LNCaP clone FGC (cell line): Measurements from ENCODE around the gene FMNL3.
"Not testable (repeated sequence)": the region's sequence is repeated elsewhere in the genome, so short reads cannot be mapped to it uniquely, and the experiment has no call there.

Experiments
- DNase-seq: peaks from one replicate; pipeline ENCODE4 v3.0.0-alpha.2; 2011; ENCODE audit warnings: low read depth
- H3K4me3 ChIP-seq: 2 replicates; pipeline ENCODE4 v1.5.1; 2011; ENCODE audit warnings: mild to moderate bottlenecking, low read depth, low read length, control low read depth
- TF ChIP-seq, protein P1 (sequence below): IDR thresholded peaks from 2 replicates; pipeline ENCODE4 v1.5.1; 2012; ENCODE audit warnings: mild to moderate bottlenecking; ENCODE audit not compliant: control insufficient read depth, insufficient read depth; ENCODE audit errors: extremely low read depth

Gene FMNL3

DNA sequence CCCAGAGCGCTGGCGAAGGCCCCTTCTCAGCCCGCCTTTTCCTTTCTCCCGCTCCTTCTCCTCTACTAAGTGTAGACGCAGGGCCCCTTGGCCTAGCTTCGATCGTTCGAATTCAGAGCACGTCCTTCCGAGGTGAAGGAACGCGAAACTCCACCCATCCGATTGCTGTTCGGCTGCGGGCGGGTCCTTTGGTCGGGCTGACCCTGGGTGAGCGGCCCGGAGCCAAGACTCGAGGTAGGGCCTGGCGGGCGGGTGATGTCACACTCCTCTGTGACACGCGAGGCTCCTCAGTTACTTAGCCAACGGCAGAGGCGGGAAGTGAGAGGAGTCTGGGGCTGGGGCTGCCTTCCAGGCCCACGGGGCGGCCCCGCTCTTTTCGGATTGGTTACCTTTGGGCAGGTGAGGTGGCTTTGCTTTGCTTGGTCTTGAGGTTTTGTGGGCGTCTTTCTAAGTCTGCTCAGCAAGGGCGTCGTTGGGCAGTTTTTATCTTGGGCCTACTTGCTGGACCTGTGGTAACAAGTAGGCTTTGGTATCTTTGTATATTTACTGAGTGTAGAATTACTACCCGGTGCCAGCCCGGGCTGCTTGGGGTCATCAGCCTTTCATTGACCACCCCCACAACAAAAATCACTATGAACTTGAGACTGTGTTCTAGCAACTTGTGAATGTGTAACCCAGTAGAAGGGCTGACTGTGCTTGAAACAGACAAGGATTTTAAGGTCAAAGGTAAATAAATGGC lies 34.8 kb upstream of the FMNL3 start:
- TF ChIP-seq, protein P1, sequence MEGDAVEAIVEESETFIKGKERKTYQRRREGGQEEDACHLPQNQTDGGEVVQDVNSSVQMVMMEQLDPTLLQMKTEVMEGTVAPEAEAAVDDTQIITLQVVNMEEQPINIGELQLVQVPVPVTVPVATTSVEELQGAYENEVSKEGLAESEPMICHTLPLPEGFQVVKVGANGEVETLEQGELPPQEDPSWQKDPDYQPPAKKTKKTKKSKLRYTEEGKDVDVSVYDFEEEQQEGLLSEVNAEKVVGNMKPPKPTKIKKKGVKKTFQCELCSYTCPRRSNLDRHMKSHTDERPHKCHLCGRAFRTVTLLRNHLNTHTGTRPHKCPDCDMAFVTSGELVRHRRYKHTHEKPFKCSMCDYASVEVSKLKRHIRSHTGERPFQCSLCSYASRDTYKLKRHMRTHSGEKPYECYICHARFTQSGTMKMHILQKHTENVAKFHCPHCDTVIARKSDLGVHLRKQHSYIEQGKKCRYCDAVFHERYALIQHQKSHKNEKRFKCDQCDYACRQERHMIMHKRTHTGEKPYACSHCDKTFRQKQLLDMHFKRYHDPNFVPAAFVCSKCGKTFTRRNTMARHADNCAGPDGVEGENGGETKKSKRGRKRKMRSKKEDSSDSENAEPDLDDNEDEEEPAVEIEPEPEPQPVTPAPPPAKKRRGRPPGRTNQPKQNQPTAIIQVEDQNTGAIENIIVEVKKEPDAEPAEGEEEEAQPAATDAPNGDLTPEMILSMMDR: no peak
- peak; percentile 71 for DNase-seq
- peak overlapping the region; percentile 89 for H3K4me3 ChIP-seq

DNA sequence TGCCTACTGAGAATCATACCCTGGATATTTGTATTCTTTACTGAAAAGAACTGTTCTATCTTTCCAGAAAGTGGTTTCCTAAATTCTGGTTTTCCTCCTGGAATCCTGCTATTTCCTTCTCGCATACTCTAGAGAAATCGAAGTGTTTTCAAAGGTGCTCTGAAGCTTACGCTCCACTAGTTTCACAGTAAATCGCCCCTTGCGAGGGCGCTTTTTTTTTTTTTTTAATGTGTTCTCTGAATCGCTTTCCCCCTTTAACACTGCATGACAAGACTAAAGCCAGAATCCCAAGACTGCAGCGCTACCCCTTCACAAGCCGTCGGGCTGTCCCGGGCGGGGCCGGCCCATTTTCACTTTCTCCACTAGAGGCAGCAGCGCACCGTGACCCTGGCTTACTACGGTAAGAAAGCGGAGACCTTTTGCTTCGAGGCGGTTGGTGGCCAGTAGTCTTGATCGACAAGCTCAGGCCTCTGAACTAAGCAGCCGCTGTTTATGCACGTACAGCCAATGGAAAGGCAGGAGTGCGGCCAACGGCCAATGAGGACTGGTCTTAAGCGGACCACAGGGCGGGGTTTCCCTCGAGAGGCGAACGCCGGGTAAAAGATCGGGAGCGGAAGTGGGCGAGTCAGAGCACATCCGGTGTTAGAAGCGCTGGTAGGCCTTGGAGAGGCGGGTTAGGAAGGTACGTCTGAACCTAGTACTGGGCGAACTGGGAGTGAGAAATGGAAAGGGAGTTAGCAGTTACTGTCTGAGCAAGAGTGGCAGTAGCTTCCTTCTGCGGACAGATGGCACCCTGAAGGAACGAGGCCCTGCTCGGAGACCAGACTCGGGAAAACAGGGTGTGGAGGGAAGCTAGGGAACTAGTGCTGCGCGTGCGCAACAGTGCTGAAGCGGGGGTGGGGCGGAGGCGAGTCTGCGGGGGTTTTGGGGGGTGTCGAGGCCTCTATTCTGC lies 34.0 kb upstream of the FMNL3 start, which contains the start of gene TMBIM6:
Gene TMBIM6 (plus strand): TSS at position 628 of the 952 bp plus-strand sequence. CDS start 10,937 bp downstream, outside the sequence.
- DNase-seq: peak; percentile 100
- H3K4me3 ChIP-seq: peak within 1 kb of the TSS; percentile 89
- TF ChIP-seq, protein P1: peak; percentile 89

DNA sequence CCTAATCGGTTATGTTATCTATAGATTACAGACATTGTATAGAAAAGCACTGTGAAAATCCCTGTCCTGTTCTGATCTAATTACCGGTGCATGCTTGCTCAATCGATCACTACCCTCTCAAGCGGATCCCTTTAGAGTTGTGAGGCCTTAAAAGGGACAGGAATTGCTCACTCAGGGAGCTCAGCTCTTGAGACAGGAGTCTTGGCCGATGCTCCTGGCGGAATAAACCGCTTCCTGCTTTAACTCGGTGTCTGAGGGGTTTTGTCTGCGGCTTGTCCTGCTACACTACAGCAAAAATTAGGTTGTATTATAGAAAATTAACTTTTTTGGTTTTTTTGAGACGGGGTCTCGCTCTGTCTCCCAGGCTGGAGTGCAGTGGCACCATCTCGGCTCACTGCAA lies 33.1 kb upstream of the FMNL3 start:
- not testable (repeated sequence) for DNase-seq, H3K4me3 ChIP-seq

DNA sequence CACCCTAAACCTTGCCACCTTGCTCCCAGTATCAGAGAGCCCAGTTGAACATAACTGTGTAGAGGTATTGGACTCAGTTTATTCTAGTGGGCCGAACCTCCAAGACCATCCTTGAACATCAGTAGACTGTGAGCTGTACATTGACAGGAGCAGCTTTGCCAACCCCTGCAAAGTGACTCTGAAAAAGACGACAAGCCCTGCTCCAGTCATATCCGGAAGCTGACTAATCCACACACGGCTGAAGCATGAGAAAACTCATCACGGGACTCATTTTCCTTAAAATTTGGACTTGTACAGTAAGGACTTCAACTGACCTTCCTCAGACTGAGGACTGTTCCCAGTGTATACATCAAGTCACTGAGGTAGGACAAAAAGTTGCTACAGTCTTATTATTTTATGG lies 31.5 kb upstream of the FMNL3 start:
- DNase-seq: not testable (repeated sequence)

DNA sequence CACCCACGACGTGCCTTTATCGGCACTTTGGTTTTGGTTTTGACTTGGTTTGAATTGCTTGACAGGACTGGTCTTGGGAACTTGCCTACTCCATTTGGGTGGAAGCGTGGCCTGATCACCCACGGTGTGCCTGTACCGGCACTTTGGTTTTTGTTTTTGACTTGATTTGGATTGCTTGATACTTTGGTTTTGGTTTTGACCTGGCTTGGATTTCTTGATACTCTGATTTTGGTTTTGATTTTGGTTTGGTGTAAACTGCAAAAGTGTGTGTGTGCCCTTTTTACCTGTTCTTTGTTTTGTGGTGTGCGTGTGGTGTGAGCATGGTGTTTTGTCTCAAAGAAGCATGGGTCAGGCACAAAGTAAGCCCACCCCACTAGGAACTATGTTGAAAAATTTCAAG lies 27.7 kb upstream of the FMNL3 start:
- H3K4me3 ChIP-seq, DNase-seq: not testable (repeated sequence)

More for the DNA sequence above, 31.5 kb upstream of the FMNL3 start:
- not testable (repeated sequence) for H3K4me3 ChIP-seq

DNA sequence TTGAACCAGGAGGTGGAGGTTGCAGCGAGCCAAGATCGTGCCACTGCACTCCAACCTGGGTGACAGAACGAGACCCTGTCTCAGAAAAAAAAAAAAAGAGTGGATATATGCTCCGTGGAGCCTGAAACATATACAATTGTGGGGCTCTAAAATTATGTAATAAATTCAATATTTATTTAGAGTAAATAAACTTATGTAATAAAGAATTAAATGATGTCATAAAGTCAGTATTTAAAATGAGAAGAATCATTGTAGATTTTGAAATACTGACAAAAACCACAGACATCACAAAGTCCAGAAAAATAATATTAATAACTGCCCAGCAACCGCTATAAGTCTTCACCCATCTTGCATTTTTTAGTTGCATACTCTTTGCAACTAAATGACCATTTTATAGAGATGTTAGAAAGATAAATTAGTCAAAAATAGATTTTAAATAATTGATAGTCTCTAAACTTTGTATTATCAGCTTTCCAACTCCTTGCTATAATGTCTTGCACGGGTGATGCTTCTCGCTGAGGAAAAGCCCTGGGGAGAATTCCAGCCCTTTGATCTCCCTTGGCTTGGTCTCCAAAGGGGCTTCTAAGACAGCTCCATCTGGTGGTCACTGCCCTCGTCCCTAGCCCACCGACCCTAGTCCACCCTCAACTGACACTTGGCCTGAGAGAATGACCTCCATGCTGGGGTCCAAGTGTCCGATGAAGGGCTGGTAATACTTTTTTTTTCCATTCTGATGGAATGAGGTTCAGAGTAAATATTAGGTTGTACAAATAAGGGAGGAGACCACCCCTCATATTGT lies 26.2 kb upstream of the FMNL3 start:
- TF ChIP-seq, protein P1: no peak
- H3K4me3 ChIP-seq: no peak overlapping the region
- no peak for DNase-seq

DNA sequence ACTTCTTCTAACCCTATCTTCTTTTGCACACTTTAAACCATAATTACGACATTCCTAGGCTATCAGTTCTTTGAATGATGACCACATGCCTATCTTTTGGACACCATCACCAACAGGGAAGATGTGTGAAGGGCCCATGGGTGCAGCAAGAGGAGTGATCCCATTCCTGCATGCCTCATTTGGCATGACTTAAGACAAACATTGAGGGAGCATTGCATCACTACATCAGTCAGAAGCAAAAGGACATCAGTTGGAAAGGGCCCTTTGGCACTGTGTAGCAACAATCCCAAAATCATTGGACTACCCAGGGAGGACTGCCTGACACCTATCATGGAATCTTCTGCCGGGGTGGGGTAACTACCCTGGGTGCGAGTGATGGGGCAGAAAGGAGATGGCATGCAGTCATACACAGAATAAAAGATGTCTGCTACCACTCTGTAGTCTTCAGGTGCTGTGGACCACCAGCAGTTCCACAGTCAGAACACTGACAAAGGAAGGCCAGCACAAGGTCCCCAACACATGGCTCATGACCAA lies 23.4 kb upstream of the FMNL3 start:
- TF ChIP-seq, protein P1: no peak
- no peak overlapping the region for H3K4me3 ChIP-seq
- no peak for DNase-seq

DNA sequence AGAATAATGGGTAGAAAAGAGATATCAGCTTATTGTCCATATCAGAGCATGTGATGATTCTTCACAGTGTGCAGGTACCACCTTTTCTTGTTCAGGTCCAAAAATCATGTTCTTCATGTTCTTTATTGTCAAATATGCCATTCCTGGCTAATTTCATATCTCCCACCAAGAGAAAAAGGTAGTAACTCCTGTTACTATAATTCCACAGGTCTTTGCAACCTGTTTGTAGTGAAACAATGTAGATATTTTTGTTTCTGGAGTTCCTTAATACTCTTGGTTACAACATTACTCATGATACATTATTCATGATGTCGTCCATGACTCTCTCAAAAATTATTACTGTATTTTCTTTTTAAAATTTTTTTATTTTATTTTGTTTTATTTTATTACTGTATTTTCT lies 22.8 kb upstream of the FMNL3 start:
- TF ChIP-seq, protein P1: no peak
- DNase-seq: no peak
- H3K4me3 ChIP-seq: no peak overlapping the region
